K562 (cell line): ENCODE results near the gene ATP6V0A4.

Experiments
- ETS1 ChIP-seq: conservative IDR thresholded peaks from 2 replicates; pipeline ENCODE4 v1.6.1; 2011; ENCODE audit warnings: low read depth, mild to moderate bottlenecking, low read length; ENCODE audit not compliant: control insufficient read depth
- NFRKB ChIP-seq: fragments of 450-650 bp; IDR thresholded peaks from 2 replicates; pipeline ENCODE4 v1.6.1; 2016; ENCODE audit warnings: low read depth
- POLR2A ChIP-seq: fragments of 450-650 bp; conservative IDR thresholded peaks from 2 replicates; pipeline ENCODE4 v1.6.1; 2016
- RAD21 ChIP-seq, 2 experiments: fragments of 250-450 bp in 1 of 2; fragments of 450-650 bp in 1 of 2; sonication (Bioruptor Pico) in 1 of 2; formaldehyde crosslinking in 1 of 2; IDR thresholded peaks in 1 of 2; conservative IDR thresholded peaks in 1 of 2; 2 replicates each; pipeline versions ENCODE4 v1.4.0 to v1.8.0; 2020 to 2022; ENCODE audit warnings: mild to moderate bottlenecking in 2 of 2, moderate library complexity in 1 of 2
- RCOR1 ChIP-seq, 2 experiments: IDR thresholded peaks; 2 replicates each; pipeline ENCODE4 v1.6.1; 2012; ENCODE audit warnings: low read depth in 2 of 2, low read length in 2 of 2, borderline replicate concordance in 1 of 2, improper control_type of control experiment in 1 of 2
- SMAD3 ChIP-seq: fragments of 450-650 bp; formaldehyde crosslinking; conservative IDR thresholded peaks from 2 replicates; pipeline ENCODE4 v1.4.0; 2020; ENCODE audit warnings: mild to moderate bottlenecking
- SREBF2 ChIP-seq: sonication (generic); formaldehyde crosslinking; IDR thresholded peaks from 2 replicates; pipeline ENCODE4 v1.4.0; 2020; ENCODE audit warnings: mild to moderate bottlenecking, missing genetic modification reagents
- TAF1 ChIP-seq: IDR thresholded peaks from 2 replicates; pipeline ENCODE4 v1.6.1; 2011; ENCODE audit warnings: mild to moderate bottlenecking, low read length, moderate library complexity; ENCODE audit not compliant: insufficient read depth, control insufficient read depth, severe bottlenecking; ENCODE audit errors: extremely low read depth
- TBP ChIP-seq: optimal IDR thresholded peaks from 2 replicates; pipeline ENCODE3; 2011; ENCODE audit warnings: low read depth, low read length, improper control_type of control experiment
- ZBTB17 ChIP-seq: fragments of 450-650 bp; formaldehyde crosslinking; IDR thresholded peaks from 2 replicates; pipeline ENCODE4 v1.4.0; 2020; ENCODE audit warnings: mild to moderate bottlenecking

GRCh38 chr7:138825049-138825721 lies 27.2 kb upstream of the ATP6V0A4 start:
- TF ChIP-seq NFRKB = no peak
- no peak for TF ChIP-seq ETS1
- TF ChIP-seq ZBTB17 (CRISPR knock-in tag) = no peak
- TF ChIP-seq TAF1 = no peak
- no peak for TF ChIP-seq POLR2A
- TF ChIP-seq RCOR1 (IDR thresholded peaks at IDR 0.05; ENCODE audit: borderline replicate concordance in 1 of 2, low read depth in 2 of 2, low read length in 2 of 2) = no peak
- no peak for TF ChIP-seq TBP
- no peak for TF ChIP-seq SMAD3 (CRISPR knock-in tag)
- TF ChIP-seq RAD21 (CRISPR knock-in tag; conservative IDR thresholded peaks at IDR 0.05 in 1 of 2, IDR thresholded peaks at IDR 0.05 in 1 of 2) = no peak
- TF ChIP-seq SREBF2 (CRISPR knock-in tag) = no peak
